ENCODE results near the gene PCDHAC2.

Gene PCDHAC2

DNA sequence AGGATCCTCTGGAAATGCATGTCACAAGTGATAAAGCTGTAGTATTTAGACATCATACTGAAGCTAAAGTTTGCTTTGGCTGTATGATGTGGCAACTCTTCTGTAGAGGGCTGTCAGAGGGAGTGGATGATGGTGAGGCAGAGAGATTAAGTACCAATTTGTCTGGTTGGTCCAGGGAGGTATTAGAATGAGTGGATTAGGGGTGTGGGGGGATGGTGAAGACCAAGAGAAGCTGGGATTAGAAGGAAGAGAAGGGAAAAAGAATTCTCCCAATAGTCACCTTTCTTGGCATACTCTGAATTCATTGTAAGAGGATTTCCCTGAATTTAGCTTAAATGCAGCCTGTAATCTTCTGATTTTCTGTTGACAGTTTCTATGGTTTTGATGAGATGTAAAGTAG, 3.6 kb downstream of the PCDHAC2 start:
- TF ChIP-seq, protein P1, sequence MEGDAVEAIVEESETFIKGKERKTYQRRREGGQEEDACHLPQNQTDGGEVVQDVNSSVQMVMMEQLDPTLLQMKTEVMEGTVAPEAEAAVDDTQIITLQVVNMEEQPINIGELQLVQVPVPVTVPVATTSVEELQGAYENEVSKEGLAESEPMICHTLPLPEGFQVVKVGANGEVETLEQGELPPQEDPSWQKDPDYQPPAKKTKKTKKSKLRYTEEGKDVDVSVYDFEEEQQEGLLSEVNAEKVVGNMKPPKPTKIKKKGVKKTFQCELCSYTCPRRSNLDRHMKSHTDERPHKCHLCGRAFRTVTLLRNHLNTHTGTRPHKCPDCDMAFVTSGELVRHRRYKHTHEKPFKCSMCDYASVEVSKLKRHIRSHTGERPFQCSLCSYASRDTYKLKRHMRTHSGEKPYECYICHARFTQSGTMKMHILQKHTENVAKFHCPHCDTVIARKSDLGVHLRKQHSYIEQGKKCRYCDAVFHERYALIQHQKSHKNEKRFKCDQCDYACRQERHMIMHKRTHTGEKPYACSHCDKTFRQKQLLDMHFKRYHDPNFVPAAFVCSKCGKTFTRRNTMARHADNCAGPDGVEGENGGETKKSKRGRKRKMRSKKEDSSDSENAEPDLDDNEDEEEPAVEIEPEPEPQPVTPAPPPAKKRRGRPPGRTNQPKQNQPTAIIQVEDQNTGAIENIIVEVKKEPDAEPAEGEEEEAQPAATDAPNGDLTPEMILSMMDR (IDR thresholded peaks at IDR 0.05; ENCODE audit: control insufficient read depth, extremely low read depth, insufficient read depth): no peak
- no peak for DNase-seq (ENCODE audit: low read depth)
- H3K4me3 ChIP-seq (ENCODE audit: low read depth, low read length): no peak overlapping the region

DNA sequence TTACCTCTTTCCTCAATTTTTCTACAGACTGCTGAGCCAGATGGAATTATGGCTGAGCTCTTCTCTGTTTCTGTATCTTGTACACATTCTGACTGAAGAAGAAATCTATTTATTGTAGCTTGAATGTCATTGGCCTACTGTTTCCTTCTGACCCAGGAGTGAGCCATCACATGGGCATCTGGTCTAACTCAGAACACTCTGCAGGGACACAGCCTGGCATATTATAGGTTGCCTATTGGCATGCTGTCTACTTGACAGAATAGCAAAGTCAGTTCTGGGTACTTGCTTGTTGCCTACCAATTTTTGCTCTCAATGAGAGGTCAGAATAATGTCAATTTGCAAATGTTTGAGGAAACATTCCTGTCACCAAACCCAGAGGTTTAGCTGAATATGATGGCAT, 7.3 kb downstream of the PCDHAC2 start:
- DNase-seq (ENCODE audit: low read depth): no peak
- TF ChIP-seq, protein P1 (IDR thresholded peaks at IDR 0.05; ENCODE audit: control insufficient read depth, extremely low read depth, insufficient read depth): no peak

DNA sequence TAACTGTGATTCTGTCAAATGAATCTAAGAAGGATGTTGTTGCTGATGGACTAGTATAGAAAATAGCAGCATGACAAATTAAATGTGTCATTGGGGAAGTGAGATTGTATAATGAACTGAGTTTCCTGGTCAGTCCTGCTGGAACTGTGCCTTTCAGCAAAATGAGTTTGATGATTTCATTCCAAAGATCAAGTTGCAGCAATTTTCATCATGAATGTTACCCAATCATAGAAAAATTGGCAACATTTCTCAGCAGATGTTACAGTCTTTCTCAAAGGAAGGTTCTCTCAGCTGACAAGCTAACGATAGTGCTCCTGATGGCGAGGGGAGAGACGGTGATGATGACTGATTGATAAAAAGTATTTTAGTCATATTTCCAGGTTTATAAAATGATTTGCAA, 10.7 kb downstream of the PCDHAC2 start:
- no peak overlapping the region for H3K4me3 ChIP-seq (ENCODE audit: low read depth, low read length)
- DNase-seq (ENCODE audit: low read depth): no peak
- TF ChIP-seq, protein P1 (IDR thresholded peaks at IDR 0.05; ENCODE audit: control insufficient read depth, extremely low read depth, insufficient read depth): no peak

More for the DNA sequence above, 7.3 kb downstream of the PCDHAC2 start:
- no peak overlapping the region for H3K4me3 ChIP-seq (ENCODE audit: low read depth, low read length)

DNA sequence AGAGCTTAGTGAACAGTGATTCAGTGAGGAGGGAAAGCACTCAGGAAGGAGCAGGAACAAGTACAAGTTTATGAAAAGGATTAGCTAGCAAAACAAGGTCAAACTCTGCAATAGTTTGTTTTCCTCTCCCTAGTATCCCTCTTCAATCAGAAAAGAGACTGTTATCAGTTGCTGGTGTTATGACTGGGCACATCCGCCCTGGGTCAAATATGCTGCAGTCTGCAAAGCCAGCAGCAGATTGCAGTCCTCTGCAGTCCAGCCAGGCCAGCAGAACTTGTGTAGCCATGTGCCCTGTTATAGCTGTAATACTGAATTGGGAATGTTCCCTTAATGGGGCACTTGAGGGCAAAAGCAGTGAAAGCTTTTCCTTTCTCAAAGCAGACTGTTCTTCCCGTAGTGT, 12.0 kb downstream of the PCDHAC2 start:
- no peak for DNase-seq (ENCODE audit: low read depth)
- H3K4me3 ChIP-seq (ENCODE audit: low read depth, low read length): no peak overlapping the region
- TF ChIP-seq, protein P1 (IDR thresholded peaks at IDR 0.05; ENCODE audit: control insufficient read depth, extremely low read depth, insufficient read depth): no peak

DNA sequence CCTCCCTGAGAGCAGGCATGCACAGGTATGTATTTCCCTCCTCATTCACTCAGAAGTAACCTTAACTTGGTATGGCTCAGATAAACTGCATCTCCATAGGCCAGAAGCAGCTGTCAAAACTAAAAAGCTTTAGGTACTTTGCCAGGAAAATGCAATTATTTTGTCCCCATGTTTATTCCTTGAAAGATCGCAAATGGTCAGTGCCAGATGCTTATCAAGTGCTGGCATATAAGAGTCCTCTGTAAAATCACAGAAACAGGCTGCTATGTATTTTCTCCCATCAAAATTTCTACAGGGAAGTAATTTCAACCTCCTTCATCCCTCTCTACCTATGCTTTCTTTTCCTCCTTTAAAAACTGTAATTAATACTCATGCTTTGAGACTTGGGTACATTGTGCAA, 12.7 kb downstream of the PCDHAC2 start:
- TF ChIP-seq, protein P1 (IDR thresholded peaks at IDR 0.05; ENCODE audit: control insufficient read depth, extremely low read depth, insufficient read depth): no peak
- DNase-seq (ENCODE audit: low read depth): no peak
- no peak overlapping the region for H3K4me3 ChIP-seq (ENCODE audit: low read depth, low read length)

DNA sequence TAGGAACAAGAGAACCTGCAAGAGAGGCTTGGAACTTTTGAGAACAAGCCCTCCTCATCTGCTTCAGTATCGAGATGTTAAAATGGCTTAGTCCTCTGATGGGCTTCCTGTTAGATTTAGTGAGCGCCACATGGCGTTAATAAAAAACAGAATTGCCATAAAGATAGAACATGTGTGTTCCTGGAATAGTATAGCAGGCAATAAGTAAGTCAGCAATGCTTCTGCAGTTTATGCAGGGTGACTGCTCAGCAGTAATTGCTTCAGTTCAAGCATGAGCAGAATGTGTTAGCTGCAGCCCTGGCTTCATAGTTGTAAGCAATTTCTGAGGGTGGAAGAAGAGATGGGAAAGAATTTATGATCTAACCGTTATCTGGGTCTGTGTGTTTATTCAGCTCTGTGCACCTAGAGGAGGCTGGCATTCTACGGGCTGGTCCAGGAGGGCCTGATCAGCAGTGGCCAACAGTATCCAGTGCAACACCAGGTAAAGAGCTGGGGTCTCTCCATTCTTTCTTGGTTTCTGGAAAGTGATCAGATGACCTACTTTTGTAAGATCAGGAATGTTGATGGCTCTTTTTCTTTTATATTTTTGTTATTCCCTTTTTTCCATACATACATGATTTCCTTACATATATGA, 15.9 kb downstream of the PCDHAC2 start:
- H3K4me3 ChIP-seq (ENCODE audit: low read depth, low read length): no peak overlapping the region
- TF ChIP-seq, protein P1 (IDR thresholded peaks at IDR 0.05; ENCODE audit: control insufficient read depth, extremely low read depth, insufficient read depth): no peak
- no peak for DNase-seq (ENCODE audit: low read depth)

DNA sequence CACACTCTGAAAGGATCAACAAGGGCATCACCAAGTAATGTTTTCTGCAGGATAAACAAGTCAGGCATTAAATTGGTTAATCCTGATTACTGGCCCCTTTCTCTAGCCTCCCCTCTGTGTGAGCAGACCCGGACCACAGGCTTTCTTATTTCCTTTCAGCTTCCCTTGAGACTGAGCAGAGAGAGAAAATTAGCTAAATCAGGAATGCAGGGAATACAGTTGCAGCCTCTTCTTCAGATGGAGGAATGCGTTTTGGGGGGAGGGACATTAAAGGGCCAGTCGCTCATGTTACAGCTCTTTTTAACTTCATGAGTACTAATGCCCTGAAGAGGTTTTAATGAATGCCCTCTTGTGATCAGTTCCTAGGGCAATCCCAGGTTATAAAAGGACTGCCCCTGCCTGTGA, 19.8 kb downstream of the PCDHAC2 start:
- TF ChIP-seq, protein P1 (IDR thresholded peaks at IDR 0.05; ENCODE audit: control insufficient read depth, extremely low read depth, insufficient read depth): no peak
- H3K4me3 ChIP-seq (ENCODE audit: low read depth, low read length): no peak overlapping the region
- no peak for DNase-seq (ENCODE audit: low read depth)

All from LNCaP clone FGC (cell line).